GM21515 (cell line): ENCODE results near the gene MAGEA11.
"Not testable (repeated sequence)": the region's sequence is repeated elsewhere in the genome, so short reads cannot be mapped to it uniquely, and the experiment has no call there.

Experiments used
- ATAC-seq: cut with Tn5 transposase; IDR thresholded peaks from one replicate; pipeline ENCODE4 v1.9.1; 2021; ENCODE audit not compliant: unreplicated experiment

MAGEA11 gene

DNA sequence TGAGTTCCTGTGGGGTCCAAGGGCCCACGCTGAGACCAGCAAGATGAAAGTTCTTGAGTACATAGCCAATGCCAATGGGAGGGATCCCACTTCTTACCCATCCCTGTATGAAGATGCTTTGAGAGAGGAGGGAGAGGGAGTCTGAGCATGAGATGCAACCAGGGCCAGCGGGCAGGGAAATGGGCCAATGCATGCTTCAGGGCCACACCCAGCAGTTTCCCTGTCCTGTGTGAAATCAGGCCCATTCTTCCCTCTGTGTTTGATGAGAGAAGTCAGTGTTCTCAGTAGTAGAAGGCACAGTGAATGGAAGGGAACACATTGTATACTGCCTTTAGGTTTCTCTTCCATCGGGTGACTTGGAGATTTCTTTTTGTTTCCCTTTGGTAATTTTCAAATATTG is 4.8 kb downstream of the MAGEA11 start:
- no peak for ATAC-seq

DNA sequence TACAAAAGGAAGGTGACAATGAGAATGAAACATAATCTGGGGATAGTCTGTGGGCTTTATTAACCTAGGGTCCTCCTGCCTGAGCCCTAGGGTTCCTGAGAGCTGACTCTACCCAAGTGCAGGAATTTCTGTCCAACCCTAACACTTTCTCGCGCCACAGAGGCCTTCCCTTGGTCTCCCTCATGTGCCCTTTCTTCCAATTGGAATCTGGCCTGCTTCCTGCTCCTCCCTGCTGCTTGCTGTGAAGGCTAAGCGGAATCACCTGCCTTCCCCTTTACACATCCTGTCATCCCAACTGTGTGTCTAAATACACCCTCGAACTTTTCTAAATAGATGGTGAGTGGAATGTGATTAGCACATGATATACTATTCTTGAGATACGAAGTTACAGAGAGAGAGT is 5.9 kb downstream of the MAGEA11 start:
- no peak for ATAC-seq

GRCh38 chrX:149718757-149719156 is 6.9 kb downstream of the MAGEA11 start:
- no peak for ATAC-seq

DNA sequence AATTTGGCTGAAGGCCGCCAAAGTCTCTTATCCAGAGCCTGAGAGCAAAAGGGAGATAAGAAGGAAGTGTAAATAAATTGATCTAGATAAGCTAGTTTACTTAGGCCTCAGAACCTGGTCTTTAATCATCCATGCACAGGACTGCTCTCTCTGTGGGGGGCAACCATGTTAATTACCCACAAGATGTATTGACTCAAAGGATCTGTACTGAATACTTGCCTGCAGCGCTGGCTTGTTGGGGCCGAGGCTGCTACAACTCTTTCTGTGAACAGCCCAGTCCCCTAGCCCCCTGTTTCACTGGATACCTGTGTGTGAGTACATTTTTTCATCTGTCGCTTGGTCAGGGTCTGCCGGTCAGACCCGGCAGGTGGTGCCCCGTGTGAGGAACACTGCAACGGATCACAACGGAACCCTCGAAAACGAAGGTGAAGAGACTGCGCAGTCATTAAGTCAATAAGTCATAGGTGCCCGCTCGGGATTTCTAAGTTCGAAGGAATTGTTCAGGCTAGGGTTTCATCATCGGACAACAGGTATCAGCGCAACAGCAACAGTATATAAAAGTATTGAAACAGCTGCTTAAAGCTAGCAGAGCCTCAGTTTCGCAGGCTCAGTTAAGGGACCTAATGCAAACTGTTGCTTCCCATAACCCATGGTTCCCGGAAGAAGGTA is 8.3 kb downstream of the MAGEA11 start:
- ATAC-seq: no peak

- not testable (repeated sequence) for ATAC-seq
Observed at GRCh38 chrX:149721241-149721640, 9.4 kb downstream of the MAGEA11 start.

DNA sequence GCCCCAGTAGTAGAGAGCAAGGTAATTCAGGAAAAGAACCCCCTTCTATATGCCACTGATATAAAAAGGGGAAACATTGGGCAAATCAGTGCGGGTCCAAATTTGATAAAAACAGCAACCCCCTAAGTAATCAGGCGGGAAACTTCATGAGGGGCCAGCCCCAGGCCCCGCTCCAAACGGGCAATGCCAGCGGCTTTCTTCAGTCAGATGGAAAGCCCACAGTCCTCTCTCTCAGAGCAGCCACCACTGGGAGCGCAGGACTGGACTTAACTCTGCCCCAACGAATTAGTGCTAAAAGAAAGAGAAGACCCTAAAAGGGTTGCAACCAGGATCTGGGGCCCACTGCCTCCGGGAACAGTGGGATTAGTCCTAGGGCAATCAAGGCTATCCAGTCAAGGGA is 9.9 kb downstream of the MAGEA11 start:
- ATAC-seq: no peak

DNA sequence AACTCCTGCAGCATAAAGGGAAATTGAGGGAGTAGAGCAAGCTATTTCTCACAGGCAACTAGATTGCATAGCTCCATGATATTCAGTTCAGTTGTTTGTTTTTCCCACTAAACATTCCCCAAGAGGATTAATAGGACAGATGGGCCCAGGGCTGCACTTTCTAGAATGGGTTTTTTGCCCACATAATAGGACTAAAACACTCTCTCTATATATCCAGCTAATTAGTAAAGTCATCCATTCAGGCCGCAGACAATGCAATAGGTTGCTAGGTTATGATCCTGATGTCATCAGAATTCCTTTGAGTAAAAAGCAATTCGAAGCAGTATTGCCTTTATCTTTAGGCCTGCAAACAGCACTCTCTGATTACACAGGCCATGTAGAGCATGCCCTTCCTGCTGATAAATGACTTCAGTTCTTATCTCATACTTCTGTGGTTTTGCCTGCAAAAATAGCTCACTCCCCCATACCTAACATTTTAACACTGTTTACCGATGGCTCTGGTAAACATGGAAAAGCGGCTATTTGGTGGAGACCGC is 11.8 kb downstream of the MAGEA11 start:
- not testable (repeated sequence) for ATAC-seq

- ATAC-seq: not testable (repeated sequence)
Observed at GRCh38 chrX:149727308-149727707, 15.4 kb downstream of the MAGEA11 start.

DNA sequence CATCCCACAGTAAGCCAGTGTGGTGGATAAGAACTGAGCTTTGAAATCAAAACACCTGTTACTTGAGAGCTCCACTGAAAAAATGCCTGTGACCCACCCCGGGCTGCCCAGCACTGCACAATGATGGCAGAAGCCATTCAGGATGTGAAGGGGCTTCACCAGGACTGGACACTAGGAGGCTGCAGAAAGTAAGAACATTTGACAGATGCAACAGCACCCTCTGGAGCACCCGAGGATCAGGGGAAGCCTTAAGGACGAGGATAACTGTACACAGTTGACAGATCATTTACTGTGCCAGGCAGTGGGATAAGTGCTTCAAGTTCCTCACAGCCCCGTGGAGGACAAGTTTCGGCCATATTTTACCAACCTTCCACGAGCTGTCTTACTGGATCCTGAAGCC is 30.4 kb downstream of the MAGEA11 start:
- not testable (repeated sequence) for ATAC-seq

DNA sequence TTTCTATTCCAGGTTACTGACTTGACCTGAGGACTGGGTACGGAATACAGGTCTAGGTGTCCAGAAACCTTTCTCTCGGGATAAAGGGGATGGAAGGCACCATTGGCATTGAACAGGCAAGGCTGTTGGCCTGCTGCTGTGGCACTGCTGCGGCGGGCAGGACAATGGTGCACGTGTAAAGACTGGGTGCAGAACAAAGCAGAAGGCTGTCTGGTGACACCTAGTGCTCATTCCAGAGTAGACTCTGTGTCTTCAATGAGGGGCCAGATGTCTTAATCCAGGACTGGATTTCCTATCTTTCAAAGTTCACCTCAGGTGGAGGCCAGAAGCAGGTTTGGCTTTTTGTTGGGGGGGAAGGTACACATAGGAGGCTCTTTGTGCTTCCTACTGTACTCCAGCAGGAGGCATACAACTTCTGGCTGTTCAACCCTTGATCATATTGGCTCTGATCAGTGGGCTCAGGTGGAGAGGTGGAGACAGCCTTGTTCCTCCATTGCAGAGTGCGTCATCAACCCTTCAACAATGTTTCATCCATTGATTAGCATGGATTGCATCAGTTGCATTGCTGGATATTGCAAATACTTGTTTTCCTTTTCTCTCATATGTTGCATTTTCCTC is 34.6 kb downstream of the MAGEA11 start:
- ATAC-seq: not testable (repeated sequence)

DNA sequence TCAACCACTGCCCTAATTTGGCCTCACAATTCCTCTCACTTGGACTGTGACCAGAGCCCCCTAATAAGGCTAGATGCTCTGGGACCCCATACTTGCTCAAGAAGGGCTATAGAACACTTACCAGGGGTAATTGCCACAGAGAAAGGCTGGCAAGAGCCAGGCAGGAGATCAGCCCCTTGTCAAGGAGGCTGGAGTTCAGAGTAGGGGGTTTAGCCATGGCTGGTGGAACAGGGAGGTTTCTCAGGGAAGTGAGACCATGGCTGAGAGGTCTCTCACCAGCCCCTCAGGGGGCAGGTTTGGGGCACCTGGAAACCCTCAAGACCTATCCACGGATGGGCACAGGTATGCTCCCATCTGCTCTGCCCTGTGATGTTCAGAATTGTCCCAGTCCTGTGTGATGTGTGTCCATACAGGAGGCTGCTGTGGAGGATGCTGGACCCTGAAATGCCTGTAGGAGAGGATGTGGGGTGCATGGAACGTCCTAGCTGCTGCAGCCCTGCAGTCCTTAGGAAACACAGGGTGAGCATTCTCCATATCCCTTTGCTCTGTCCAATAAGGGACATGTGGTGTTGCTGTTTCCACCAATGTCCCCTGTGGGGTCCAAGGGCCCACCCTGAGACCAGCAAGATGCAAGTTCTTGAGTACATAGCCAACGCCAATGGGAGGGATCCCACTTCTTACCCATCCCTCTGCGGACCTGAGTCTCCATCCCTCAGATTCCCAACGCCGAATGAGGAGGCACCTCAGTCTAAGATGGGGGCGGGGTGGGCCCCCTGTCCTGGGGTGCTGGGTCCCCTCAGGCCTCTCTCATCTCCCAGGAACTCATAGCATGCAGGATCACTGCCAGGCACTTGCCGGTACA is 45.6 kb downstream of the MAGEA11 start:
- no peak for ATAC-seq

GRCh38 chrX:149758068-149758714 is 46.3 kb downstream of the MAGEA11 start:
- ATAC-seq: no peak

GRCh38 chrX:149758715-149759078 is 46.8 kb downstream of the MAGEA11 start:
- not testable (repeated sequence) for ATAC-seq

DNA sequence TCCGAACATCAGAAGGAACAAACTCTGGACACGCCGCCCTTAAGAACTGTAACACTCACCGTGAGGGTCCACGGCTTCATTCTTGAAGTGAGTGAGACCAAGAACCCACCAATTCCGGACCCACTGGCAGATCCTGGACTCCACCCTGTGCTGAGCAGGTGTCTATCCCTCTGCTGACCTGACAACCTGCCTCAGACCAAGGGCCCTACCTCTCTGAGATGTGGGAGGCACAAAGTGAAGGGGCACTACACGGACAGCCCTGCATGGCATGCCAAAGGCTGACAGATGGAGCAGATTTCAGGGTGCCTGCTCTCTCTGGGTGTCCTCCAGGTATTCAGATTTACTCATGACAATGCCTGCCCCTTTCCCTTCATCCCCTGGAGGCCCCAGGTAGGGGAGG is 48.0 kb downstream of the MAGEA11 start:
- no peak for ATAC-seq

- no peak for ATAC-seq
Observed at GRCh38 chrX:149760965-149761364, 49.1 kb downstream of the MAGEA11 start.

GRCh38 chrX:149761858-149762674 is 50.2 kb downstream of the MAGEA11 start:
- not testable (repeated sequence) for ATAC-seq

- ATAC-seq: no peak
Observed at GRCh38 chrX:149762696-149763614, 51.1 kb downstream of the MAGEA11 start.
